Measurements from ENCODE around the gene ESR2. TPM values are rescaled to one million over a fixed set of nuclear protein-coding genes. Genes with fewer than 3 reads are reported as not detected.

Gene ESR2
- total and polyA plus RNA-seq, 2 of the 8 experiments (the other 6 are each of a cell fraction or from before 2014, with no cell fraction given): 0.19 to 0.23 TPM

- TF ChIP-seq ZNF274 (IDR thresholded peaks at IDR 0.05; ENCODE audit: borderline replicate concordance, extremely low read depth, low read length): no peak
- TF ChIP-seq PHF8 (conservative IDR thresholded peaks at IDR 0.05; ENCODE audit: low read depth, low read length): no peak
- no peak for TF ChIP-seq POLR2A (IDR thresholded peaks at IDR 0.05; ENCODE audit: control extremely low read depth in 1 of 2, low read depth in 2 of 2, low read length in 2 of 2)
- TF ChIP-seq CHD1 (IDR thresholded peaks at IDR 0.05; ENCODE audit: low read depth, low read length): no peak
- TF ChIP-seq SP2 (IDR thresholded peaks at IDR 0.05; ENCODE audit: low read length): no peak
Measured at GRCh38 chr14:64126548-64126947, 167.6 kb downstream of the ESR2 start (continued).
